ENCODE data around the gene ANKRD12.

DNA sequence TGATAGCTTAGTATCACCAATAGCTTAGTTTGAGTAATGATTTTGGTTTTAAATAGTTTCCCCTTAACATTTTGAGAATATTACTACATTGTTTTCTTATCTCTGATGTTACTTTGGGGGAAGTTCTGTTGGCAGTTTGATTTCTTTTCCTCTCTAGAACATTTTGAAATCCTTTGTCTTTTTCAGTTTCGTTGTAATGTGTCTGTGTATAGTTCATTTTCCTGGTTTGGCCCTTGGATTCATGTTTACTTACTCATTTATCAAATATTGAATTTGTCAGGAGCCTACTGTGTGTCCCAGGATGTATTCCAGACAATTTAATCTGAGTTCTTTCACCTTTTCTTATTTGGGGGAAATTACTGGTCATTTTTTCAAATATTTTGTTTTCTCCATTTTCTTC is 16.7 kb downstream of the ANKRD12 start:
- TF ChIP-seq, protein P1, sequence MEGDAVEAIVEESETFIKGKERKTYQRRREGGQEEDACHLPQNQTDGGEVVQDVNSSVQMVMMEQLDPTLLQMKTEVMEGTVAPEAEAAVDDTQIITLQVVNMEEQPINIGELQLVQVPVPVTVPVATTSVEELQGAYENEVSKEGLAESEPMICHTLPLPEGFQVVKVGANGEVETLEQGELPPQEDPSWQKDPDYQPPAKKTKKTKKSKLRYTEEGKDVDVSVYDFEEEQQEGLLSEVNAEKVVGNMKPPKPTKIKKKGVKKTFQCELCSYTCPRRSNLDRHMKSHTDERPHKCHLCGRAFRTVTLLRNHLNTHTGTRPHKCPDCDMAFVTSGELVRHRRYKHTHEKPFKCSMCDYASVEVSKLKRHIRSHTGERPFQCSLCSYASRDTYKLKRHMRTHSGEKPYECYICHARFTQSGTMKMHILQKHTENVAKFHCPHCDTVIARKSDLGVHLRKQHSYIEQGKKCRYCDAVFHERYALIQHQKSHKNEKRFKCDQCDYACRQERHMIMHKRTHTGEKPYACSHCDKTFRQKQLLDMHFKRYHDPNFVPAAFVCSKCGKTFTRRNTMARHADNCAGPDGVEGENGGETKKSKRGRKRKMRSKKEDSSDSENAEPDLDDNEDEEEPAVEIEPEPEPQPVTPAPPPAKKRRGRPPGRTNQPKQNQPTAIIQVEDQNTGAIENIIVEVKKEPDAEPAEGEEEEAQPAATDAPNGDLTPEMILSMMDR (IDR thresholded peaks at IDR 0.05; ENCODE audit: low read depth, low read length), result no peak
- no peak for TF ChIP-seq EZH2phosphoT487 (IDR thresholded peaks at IDR 0.05; ENCODE audit: low read depth)
